ENCODE measurements around the gene YY1.

GRCh38 chr14:100211366-100211765 lies 27.6 kb upstream of the YY1 start:
- no peak for TF ChIP-seq CTCF (conservative IDR thresholded peaks at IDR 0.05; ENCODE audit: low read depth, low read length)
- no peak for TF ChIP-seq BHLHE40 (IDR thresholded peaks at IDR 0.05; ENCODE audit: low read depth, low read length)
- no peak for TF ChIP-seq FOS (IDR thresholded peaks at IDR 0.05; ENCODE audit: low read depth, low read length)
- no peak for TF ChIP-seq POLR2A (IDR thresholded peaks at IDR 0.05; ENCODE audit: low read depth, low read length)
- no peak for TF ChIP-seq SMC3 (IDR thresholded peaks at IDR 0.05; ENCODE audit: low read depth, low read length)
- TF ChIP-seq CEBPB (IDR thresholded peaks at IDR 0.05; ENCODE audit: low read depth, low read length): no peak
